GM21390 (cell line): ENCODE measurements around the gene CRADD.
A peak's percentile ranks its signal among the peaks of the same experiment; 100 is the strongest.

ENCODE experiments used
- ATAC-seq: cut with Tn5 transposase; IDR thresholded peaks from one replicate; pipeline ENCODE4 v1.9.1; 2021; ENCODE audit not compliant: unreplicated experiment

The CRADD gene

DNA sequence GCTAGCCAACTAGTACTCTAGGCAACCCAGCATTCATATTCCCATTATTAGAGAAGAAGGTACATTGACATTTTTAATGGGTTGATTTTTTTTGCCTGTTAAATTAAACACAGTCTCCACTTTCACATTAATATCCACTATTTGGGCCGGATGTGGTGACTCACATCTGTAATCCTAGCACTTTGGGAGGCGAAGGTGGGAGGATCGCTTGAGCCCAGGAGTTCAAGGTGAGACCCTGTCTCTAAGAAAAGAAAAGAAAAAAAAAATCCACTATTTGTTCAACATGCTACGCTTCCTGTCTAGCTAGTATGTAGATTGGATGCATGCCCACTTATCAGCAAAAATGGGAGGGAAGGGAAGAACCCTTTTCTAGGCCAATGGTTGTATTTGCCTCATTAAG, 7.1 kb upstream of the CRADD start:
- ATAC-seq, result no peak

DNA sequence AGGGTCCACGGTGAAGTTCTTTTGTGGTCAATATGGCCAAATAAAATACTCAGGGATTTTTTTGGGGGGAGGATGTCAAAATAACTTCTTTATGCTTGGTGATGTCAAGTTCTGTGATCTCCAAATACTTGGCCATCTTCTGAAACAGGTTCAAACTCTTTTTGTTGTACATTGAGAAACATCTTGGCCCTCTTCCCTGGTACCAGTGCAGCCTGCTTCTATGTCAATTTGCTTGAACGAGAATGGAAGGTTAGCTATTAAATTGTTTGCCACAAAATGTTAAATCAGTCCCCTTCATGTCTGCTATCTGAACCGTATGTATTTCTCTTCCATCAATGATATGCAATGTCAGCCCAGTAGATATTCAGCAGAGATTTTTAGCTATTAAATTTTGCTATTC, 6.1 kb upstream of the CRADD start:
- ATAC-seq, result no peak

DNA sequence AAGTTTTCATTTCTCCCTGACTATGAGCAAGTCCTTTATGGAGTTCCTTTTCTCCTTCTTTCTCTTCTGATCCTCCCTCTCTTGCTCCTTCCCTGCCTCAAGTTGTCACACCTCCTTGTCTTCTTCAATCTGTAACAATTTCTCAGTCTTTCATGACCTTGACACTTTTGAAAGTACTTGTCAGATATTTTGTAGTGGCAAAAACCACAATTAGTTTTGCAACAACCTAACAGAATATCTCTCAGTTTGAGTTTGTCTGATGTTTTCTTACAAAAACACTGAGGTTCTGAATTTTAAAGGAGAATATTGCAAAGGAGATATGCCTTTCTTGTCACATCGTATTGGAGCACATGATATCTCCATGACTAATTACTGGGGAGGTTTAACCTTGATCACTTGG, 4.1 kb upstream of the CRADD start:
- ATAC-seq, result no peak

DNA sequence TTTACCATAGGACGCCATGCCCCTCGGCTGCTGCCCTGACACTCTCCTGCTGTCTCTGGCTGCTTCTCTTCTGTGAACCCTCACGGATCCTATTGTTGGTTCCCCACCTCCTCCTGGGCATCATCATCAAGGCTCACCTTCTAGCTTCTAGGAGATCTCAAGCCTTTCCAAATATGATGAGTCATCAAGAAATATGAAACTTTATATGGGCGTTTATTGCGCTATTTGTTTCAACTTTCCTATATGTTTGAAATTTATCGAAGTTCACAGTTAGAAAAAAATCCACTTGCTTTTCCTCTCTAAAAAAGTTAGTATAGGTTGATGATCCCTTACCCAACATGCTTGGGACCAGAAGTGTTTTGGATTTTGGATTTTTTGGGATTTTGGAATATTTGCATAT, 2.8 kb upstream of the CRADD start:
- no peak for ATAC-seq

DNA sequence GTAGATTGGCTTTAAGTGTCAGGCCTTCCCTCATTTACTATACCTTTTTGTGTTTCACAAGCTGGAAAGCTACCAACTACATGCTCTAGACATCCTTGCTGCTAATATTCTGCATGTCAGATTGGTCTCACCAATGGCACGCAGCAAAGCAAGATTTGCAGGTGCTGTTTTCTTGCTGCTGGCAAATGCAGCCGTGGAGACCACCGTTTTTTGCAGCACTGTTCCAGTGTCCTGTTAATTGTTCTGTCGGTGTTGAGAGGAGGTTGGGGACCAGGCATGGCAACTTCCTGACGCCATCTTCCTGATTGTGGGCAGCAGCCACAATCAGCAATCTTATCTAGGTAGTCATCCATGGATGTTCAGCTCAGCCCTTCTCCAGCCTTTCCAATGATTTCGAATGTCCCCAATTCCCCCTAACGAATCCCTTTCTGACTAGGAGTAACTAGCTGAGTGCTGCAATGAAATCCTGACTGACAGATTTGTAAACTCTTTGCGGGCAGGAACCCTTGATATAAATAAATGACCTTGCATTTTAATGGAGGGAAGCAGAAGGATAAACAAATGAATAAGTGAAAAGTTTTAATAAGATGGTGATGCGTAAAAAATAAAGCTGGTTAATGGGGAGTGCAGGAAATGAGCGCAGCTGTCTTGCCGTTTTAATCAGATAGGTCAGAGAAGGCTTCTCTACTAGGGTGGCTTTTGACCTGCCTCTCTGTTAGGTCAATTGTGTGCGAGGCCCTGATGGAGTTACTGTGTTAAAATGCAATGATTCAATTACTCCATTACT, 574 bp upstream of the CRADD start:
- no peak for ATAC-seq

DNA sequence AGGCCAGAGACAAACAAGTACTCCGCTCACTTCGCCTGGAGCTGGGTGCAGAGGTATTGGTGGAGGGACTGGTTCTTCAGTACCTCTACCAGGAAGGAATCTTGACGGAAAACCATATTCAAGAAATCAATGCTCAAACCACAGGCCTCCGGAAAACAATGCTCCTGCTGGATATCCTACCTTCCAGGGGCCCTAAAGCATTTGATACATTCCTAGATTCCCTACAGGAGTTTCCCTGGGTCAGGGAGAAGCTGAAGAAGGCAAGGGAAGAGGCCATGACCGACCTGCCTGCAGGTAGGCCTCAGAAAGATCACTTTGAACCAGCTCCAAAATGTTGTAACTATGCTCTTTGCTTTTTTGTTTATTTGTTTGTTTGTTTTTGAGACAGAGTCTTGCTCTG, 1.6 kb downstream of the CRADD start:
- no peak for ATAC-seq

DNA sequence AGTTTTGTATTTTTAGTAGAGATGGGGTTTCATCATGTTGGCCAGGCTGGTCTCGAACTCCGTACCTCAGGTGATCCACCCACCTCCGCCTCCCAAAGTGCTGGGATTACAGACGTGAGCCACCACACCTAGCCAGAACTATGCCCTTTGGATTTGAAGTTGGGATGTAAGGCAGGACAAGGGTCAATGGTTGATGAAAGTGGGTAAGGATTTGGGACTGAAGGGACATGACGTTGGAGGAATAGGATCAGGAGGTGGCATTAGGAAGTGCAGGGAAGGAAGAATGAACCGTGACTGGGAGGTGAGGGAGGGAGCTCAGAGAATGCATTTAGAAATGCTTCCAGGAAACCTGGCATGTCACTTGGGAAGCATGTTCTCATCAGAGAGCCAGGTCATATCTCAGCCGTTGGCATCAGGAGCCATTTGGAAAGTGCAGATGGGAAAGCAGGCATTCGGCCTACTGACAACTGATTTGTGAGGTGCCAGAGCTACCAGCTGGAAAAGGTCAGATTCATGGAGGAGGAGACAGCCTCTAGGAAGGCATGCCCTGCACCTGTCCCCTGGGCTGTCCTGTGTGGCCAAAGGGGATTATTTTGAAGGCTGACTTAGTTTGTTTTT, 2.2 kb downstream of the CRADD start:
- ATAC-seq, result no peak

DNA sequence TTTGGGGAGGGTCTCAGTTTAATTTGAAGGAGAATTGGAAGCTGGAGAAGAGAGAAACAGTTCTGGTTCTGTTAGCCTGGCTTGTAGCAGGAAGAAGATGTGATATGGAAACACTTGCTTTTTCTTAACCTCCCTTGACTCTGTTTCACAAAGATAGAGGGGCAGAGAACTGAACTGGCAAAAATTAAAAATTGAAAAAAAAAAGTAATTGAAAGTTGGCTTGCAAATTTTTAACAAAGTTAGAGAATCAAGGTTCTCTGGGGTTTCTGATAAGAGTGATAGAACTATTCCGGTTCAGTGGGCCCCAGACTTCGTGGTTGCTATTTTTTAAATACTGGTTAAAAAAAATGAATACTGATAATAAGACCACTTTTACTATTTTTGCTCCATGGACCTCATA, 2.8 kb downstream of the CRADD start:
- ATAC-seq, result no peak

DNA sequence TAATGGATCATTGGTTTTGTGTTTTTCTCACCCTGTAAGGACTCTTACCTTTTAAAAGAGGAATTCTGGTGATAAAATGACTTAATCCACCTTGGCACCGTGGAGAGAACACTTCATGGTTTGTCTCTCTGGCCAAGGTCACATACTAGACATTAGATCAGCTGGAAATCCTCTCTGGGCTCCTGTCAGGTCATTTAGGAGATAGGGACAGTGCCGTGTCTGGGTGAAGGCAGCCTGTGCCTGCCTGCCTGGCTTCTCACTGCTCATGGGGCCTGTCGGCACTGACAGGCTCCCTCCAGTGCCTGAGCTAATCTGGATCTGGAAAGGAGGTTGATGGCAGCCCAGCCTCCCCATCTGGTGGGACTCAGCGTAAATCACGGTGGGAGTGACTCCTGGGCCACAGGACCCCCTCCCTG, 5.7 kb downstream of the CRADD start:
- no peak for ATAC-seq

DNA sequence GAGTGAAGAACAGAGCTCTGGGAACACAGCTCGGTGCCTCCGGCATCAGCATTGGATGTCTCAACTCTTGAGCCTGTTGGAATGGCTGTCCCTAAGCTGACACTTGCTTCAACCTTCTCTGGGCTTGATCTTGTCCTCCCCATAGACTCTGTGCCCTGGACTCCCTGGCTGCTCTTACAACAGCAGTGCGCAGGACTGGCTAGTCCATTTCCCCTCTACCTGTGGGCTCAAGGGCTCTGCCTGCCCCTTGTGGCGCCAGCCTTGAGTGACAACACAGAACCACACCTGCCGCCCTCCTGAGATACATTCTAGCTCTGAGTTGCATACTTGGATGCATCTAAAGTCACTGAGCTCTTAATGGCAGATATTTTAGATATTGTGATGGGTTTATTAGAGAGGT, 6.2 kb downstream of the CRADD start:
- no peak for ATAC-seq

DNA sequence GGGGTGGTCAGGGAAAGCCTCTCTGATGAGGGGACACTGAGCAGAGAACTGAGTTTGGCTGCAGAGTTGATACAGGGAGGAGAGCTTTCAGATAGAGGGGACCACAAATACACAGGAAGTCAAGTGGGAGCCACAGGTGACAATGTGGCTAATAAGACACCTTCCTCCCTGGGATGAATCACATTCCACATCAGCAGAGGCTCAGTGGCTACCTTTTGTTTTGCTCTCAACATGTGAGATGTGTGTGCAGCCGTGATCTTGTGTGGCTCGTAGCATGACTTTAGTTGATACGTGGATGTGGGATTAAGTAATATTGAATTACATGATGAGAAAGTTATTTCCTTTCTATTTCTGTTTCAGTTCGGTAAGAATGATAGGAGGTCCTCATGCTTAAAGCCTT, 7.5 kb downstream of the CRADD start:
- no peak for ATAC-seq

DNA sequence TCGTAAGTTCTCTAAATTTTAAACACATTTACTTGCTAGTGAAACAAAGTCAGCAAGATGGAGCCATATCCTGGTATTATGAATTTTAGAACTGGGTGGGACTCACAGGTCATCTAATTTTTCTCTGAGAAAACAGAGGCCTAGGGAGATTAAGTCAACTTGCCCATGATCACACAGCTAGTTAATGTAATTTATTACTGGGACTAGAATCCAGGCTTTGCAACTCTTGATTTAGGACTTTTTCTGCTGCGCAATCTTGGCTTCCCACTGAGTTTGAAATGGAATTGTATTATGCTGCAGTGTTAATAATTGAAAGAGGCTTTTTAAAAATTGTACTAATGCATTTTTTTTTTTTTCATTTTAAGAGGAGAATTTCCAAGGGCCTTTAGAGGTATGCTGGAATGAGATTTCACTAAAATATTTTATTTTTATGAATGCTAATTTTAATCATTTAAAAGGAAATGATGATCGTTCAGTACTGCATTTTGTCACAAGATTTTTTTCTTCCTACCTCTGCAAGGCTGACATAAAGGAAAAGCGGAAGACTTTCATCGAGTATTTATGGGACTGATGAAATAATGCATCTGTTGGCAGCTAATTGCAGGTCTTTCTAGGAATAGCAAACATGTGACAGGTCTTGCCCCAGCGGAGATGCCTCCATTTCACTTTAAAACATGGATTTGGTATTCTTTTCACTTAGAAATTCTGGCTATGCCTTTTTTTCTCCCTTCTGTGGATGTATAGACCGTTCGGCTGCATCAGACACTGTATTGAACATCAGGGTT, 9.6 kb downstream of the CRADD start:
- ATAC-seq, result no peak

DNA sequence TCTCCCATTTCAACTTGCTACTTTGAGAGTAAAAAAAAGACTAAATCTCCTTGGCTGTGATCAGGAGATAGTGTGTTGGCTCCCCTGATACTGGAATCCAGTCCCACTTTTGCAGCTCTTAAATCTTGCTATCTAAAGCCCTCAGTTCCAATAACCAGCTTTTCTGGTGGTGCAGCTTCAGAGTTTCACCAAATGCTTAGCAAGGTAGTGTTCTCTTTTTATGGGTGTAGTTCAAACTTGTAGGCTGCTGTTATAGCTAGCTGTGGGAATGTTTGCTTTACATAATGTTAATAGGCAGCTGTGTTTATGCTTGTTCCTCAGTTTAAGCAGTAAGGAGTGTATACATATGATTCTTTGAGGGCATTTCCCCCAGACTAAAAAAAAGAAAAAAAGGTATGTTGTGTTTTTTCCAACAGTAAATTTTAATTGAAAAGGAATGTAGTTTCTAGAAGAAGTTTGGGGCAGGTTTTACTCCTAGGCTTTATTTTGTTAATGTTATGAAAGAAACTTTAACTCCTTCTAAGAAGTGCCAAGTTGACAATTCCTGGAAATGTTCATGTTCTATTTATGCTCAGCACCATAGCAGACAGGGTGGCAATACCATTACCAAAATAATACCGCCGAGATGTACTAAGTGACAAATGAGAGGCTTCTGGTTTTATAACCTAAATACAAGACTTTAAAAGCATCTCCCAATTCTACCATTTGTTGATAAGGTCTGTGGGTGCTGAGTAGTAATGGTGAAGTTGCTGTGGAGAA, 12.1 kb downstream of the CRADD start:
- ATAC-seq, result no peak

DNA sequence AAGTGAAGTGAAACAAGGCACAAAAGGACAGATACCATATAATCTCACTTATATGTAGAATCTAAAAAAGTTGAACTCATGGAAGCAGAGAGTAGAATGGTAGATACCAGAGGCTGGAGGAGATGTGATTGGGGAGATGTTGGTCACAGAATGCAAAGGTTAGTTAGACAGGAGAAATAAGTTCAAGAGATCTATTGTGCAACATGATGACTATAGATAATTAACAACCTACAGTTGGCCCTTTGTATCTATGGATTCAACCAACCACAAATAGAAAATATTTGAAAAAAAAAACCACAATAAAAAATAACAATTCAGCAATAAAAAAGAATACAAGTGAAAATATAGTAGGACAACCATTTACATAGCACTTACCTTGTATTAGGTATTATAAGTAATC, 19.3 kb downstream of the CRADD start:
- no peak for ATAC-seq

DNA sequence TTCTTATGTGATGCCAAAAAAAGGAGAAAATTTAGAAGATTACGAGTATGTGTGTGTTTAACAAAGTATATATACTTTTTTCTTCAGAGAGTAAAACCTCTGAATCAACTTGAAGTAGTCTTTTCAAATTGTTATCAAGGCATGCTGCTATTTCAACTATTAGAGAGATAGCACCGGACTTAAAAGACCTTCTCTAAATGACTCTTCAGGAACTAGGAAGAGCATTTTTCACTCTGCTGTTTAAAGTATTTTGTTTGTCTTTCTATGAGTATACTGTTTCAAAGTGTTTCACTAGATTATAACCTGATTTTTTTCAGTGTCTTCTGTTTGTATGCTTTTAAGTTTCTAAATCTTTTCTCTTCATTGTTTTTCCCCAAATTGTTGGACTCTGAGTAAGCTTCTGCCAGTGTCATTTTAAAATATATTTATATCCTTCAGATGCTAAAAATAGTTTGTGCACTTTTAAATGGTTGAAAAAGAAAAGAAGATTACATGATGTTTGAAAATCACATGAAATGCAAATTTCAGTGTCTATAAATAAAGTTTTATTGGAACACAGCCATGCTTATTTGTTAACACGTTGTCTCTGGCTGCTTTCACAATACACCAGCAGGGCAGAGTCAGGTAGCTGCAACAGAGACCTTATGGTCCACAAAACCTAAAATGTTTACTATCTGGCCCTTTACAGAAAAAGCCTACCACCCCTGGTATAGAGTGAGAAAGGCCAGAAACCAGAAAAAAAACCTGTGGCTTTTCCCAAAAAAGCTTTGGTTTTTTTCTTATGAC, 21.3 kb downstream of the CRADD start:
- ATAC-seq, result no peak

DNA sequence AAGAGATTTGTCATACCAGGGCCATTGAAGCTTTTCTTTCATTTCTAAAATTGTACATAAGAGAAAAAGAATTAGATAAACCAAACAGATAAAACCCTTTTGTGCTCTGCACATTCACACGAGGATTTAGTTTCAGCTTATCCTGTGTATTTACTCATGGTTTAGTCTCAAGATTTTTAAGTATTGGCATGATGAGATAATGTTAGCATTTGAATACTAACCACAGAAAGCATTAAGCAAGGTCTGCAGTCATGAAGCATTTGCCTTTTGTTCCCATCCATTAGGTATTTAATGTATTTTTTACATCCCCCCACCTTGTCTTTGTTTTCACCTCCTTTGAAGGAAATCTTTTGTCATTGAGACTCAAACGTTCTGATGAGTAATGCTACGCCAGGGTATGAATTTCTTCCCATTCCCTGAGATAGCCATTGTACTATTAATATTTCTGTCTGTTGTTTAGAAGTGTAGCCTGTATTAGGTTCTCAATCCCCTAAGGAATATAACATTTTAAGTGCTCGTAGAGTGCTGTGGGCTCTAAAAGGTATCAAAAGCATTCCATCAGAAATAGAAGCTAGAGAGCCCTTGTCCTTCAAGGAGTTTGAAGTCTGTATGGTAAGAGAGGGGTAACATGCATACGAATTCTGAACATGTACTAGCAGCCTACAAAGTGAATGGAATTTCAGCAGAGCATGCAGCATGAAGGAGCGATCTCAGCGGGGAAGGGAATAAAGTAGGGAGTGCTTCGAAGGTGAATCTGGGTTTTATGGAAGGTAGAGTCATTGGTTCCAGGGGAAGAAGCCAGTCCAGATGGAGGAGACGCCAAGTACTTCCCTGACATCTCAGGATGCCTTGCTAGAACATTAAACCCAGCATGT, 22.3 kb downstream of the CRADD start:
- no peak for ATAC-seq

DNA sequence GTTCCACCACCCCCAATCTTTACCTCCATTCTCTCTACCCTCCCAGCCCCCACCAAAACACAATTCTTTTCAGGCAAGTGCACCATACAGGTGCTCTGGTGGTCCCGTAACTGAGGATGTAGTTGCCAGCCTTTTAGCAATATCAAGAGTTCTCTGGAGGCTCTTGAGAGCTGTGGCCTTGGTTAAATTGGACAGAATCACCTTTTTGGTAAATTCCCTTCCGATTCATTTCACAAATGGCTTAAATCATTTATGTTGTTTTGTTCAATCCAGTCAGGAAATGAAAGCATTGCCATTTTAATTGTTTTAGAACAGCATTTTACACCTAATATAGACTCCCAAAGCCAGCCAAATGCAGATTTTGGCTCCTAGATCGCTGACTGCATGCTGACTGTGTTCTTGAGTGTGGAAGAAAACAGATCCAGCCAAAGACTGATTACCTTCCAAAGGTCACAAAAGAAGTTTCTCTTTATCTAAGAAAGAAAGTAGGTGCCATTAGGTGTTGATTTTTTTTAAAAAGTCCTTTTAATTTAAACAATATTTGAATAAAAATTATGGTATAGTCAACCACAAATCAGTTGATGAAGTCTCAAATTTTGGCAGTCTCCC, 25.6 kb downstream of the CRADD start:
- ATAC-seq, result no peak

DNA sequence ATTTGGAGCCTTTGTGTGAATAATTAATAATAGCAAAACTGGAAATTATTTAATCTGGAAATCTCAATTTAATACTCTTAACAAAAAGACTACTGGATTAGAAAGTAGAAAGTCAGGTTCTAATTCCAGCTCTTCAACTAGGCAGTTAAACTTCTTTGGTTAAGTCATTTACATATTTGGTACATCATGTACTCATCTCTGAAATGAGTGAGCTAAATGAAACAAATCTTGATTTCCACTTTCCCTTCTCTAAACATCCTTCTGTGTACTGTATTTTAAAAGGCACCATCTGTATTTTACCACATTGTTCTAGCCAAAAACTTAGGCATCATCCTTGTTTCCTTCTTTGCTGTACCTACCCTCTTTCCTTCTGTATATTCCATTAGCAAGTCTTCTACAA, 26.9 kb downstream of the CRADD start:
- ATAC-seq, result peak; percentile 79

DNA sequence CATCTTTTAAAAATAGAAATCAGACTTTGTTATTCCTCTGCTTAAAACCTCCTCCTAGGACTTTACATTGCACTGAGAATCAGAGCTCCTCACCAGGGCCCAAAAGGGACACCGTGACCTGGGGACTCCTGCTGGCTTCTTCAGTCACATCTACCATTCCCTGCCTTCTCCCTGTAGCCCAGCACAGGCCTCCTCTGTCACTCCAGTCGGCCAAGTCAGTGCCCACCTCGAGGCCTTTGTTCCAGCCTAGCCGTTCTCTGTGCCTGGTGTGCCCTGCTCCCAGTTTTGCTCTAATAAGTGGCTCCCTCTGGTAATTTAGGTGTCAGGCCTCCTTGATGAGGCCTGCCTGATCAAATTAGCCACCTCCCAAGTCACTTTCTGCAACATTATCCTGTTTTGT, 27.4 kb downstream of the CRADD start:
- ATAC-seq, result no peak
